ENCODE results near the gene CARD9. TPM values are rescaled to one million over a fixed set of nuclear protein-coding genes. Genes with fewer than 3 reads are reported as not detected.

The CARD9 gene
- total and polyA plus RNA-seq, 11 donors = 0.30 to 7.1 (median 0.77) TPM

DNA sequence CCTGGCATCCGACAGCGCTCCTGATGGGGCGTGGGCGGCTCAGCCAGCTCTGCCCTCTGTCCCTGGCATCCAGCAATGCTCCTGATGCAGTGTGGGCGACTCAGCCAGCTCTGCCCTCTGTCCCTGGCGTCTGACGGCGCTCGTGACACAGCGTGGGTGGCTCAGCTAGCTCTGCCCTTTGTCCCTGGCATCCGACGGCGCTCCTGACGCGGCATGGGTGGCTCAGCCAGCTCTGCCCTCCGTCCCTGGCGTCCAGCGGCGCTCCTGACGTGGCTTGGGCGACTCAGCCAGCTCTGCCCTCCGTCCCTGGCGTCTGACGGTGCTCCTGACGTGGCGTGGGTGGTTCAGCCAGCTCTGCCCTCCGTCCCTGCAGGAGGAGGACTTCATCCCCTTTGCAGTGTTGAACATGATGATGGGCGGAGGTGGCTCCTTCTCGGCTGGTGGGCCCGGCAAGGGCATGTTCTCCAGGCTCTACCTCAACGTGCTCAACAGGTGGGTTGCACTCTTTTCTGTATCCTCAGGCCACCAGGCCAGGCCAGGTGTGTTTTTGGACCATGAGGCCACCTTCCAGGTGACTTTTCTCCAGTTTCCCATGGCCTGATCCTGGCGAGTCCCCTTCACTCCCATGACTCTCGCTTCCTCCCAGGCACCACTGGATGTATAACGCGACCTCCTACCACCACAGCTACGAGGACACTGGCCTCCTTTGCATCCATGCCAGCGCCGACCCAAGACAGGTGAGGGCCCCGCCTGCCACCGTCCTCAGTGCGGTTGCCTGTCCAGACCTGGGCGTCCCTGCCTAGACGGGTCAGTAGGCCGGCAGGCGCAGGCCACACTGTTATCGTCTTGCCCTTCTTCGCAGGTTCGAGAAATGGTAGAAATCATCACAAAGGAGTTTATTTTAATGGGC, 45.0 kb upstream of the CARD9 start:
- peaks cover 2 to 100% (median 98%) of the 10 kb centered on the region in 9 donors for H3K36me3 ChIP-seq
- TF ChIP-seq CTCF (IDR thresholded peaks at IDR 0.05) (no peak), POLR2A (IDR thresholded peaks at IDR 0.05) (no peak)
- H3K4me1 ChIP-seq = no peaks in the 10 kb centered on the region
- H3K27me3 ChIP-seq = no peaks in the 10 kb centered on the region
- no peak overlapping the region for H3K4me3 ChIP-seq
- H3K27ac ChIP-seq = no peak overlapping the region
- no peaks in the 10 kb centered on the region for H3K9me3 ChIP-seq
- intact Hi-C loops (cut with DNase I) = no loop called here
- no peak for DNase-seq
- ATAC-seq = no peak
- WGBS, 4 donors = 94 to 95% (median 94%) methylated on average over 32 to 48 of the region's 48 CpGs

DNA sequence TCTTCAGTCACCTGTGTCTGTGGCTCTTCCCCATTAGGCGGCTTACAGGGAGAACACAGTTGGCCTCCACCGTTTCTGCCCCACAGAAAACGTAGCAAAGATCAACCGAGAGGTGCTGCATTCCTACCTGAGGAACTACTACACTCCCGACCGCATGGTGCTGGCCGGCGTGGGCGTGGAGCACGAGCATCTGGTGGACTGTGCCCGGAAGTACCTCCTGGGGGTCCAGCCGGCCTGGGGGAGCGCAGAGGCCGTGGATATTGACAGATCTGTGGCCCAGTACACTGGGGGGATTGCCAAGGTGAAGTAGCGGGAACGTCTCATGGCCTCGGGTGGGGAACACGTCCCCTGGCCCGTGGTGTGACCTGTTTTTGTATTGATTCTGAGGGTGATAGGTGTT, 43.4 kb upstream of the CARD9 start:
- no peak for TF ChIP-seq CTCF (IDR thresholded peaks at IDR 0.05)
- TF ChIP-seq POLR2A (IDR thresholded peaks at IDR 0.05) = no peak
- DNase-seq = no peak
- no peak for ATAC-seq
- Histone ChIP-seq H3K4me3 (no peak overlapping the region), H3K27ac (no peak overlapping the region), H3K4me1 (peaks cover 0 to 13% (median 2%) of the 10 kb centered on the region in 12 donors), H3K27me3 (no peaks in the 10 kb centered on the region), H3K9me3 (no peaks in the 10 kb centered on the region), H3K36me3 (peaks cover 2 to 100% (median 93%) of the 10 kb centered on the region in 9 donors)
- 92 to 95% (median 94%) methylated on average over 19 of the region's 19 CpGs for WGBS, 4 donors
- intact Hi-C loops (cut with DNase I) = no loop called here

DNA sequence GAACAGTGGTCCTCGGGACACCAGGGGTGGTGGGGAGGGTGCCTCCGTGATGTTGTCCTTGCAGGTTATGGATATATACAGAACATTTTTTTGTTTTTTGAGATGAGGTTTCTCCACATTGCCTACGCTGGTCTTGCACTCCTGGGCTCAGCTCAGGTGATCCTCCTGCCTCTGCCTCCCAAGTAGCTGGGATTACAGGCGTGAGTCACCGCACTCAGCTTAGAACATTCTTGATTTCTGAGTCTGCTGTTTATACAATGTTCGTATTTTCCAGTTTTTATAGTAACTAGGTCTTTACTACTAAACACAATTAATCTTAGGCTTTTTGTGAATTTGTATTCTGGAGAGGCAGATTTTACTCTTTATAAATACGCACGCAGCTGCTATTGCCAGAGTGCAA, 43.0 kb upstream of the CARD9 start:
- DNase-seq (no peak), ATAC-seq (no peak)
- Histone ChIP-seq H3K36me3 (peaks cover 2 to 97% (median 88%) of the 10 kb centered on the region in 9 donors), H3K4me1 (peaks cover 2 to 18% (median 7%) of the 10 kb centered on the region in 12 donors), H3K27ac (no peak overlapping the region), H3K27me3 (no peaks in the 10 kb centered on the region), H3K9me3 (no peaks in the 10 kb centered on the region), H3K4me3 (no peak overlapping the region)
- intact Hi-C loops (cut with DNase I) = no loop called here
- 96 to 98% (median 96%) methylated on average over 8 of the region's 8 CpGs for WGBS, 4 donors
- TF ChIP-seq CTCF (IDR thresholded peaks at IDR 0.05) (no peak), POLR2A (IDR thresholded peaks at IDR 0.05) (no peak)

DNA sequence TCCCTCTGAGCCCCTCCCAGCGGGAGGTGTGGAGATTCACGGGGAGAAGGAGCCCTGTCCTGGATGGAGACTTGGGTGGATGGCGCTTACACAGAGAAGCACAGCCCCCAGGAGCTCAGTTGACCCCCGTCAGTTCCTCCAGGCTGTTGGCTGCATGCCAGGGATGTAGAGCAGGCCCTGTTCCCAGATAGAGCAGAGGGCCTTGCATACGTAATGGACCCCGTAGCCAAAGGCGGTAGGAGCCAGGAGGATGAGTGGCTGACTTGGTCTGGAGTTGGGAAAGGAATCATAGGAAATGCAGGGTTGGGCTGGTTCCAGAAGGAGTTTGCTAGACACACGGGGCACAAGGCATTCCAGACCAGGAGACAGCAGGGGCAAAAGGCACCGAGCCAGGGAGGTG, 39.5 kb upstream of the CARD9 start:
- peaks cover 0 to 62% (median 55%) of the 10 kb centered on the region in 9 donors for H3K36me3 ChIP-seq

More for the DNA sequence above, 39.5 kb upstream of the CARD9 start:
- intact Hi-C loops (cut with DNase I) = no loop called here
- no peak for TF ChIP-seq CTCF (IDR thresholded peaks at IDR 0.05)
- no peak for TF ChIP-seq POLR2A (IDR thresholded peaks at IDR 0.05)
- WGBS, 4 donors = 37 to 50% (median 44%) methylated on average over 9 of the region's 9 CpGs
- DNase-seq = peak in 1 of 5 donors; percentile 52
- Histone ChIP-seq H3K4me3 (no peak overlapping the region), H3K9me3 (no peaks in the 10 kb centered on the region), H3K4me1 (peaks cover 2 to 35% (median 24%) of the 10 kb centered on the region in 12 donors), H3K27me3 (no peaks in the 10 kb centered on the region), H3K27ac (no peak overlapping the region)
- ATAC-seq = no peak

Data from heart left ventricle (tissue), 16 donors.